NCI-H1048 (cell line): ENCODE data around the gene HAP1.

Source experiments
- DNase-seq: peaks from one replicate; lab custom pipeline; 2025; lab: John Stamatoyannopoulos, UW

Gene HAP1

GRCh38 chr17:41762841-41763240 lies 28.4 kb upstream of the HAP1 start:
- DNase-seq: no peak

DNA sequence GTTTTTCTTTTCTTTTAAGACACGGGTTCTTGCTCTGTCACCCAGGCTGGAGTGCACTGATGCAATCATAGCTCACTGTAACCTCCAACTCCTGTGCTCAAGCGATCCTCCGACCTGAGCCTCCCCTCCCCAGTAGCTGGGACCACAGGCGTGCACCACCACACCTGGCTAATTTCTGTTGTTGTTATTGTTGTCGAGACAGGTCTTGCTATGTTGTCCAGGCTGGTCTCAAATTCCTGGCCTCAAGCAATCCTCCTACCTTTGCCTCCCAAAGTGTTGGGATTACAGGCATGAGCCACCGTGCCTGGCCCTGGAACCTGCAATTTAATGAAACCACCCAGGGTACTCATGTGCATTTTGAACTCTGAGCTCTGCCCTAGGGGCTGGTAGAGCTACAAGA lies 27.9 kb upstream of the HAP1 start:
- DNase-seq: no peak

DNA sequence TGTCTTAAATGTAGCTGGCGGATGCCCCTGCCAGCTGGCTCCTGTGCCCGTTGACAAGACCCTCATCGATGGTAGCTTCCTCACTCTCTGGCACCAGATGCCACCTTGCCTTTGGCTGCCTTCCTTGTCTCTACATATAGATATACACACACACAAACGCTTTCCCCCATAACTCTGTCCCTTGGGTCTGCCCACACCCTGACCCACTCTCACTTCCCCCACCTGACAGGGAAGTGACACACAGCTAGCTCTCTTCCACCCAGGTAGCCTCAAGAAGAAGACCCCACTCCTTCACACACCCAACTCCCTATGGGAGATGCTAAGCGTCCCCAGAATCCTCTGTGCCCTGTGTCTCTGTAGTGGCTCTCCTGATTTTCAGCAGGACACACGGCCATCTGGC lies 26.4 kb upstream of the HAP1 start:
- no peak for DNase-seq

- DNase-seq: no peak
Observed at GRCh38 chr17:41758601-41759000, 24.2 kb upstream of the HAP1 start.

- DNase-seq: no peak
Observed at GRCh38 chr17:41754066-41754465, 19.6 kb upstream of the HAP1 start.

DNA sequence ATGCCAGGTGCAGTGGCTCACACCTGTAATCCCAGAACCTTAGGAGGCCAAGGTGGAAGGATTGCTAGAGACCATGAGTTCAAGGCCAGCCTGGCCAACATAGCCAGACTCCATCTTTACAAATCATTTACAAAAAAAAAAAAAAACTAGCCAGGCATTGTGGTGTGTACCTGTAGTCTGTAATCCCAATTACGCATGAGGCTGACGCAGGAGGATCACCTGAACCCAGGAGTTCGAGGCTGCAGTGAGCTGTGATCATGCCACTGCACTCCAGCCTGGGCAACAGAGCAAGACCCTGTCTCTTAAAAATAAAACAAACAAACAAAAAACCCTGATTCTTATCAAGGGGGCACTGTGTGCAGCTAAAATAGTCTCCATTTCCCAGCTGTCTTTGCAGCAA lies 16.8 kb upstream of the HAP1 start:
- DNase-seq: no peak

DNA sequence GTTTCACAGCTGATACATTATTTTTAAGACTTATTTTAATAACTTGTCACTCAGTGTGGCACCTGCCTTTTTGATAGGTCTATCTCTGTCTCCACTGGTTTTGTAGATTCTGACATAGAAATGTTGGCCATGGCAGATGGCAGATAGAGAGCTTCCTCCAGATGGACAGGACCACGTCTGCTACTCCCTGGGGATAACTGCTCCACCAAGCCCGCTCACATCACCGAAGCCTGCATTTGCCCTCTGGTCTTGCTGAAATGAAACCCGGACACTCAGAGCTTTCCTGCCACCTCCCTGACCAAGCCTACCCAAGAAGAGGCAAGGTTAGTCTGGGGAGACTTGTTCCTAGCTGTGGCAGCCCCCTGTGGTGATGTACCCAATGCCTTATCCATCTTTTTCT lies 16.4 kb upstream of the HAP1 start:
- no peak for DNase-seq

DNA sequence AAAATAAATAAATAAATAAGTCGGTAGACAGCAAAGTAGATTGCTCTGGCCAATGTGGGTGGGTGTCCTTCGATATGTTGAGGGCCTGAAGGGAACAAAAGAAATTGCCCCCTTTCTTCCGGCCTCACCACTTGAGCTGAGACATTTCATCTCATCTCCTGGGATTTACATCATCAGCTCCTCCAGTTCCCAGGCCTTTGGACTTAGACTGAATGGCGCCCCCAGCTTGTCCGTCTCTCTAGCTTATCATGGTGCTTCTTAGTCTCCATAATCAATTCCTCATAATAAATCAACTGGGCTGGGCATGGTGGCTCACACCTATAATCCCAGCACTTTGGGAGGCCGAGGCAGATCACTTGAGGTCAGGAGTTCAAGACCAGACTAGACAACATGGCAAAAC lies 13.8 kb upstream of the HAP1 start:
- DNase-seq: no peak

DNA sequence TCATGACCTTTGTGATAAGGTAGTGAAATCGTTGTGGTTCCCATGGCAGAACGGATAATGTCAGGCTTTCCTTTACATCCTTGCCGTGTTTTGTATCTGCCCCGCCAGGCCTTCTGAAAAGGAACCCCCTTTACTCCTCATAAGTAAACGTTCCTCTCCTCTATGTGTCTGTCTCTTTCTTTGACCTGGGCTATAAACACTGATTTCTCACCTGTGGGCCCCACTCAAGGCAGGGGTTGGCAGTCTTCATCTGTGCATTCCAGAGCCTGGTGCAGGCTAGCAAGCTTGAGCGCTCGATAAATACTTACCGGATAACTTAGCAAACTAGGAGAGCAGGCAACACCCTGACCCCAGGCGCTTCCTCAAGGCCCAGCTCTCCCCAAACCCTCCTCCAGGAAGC lies 7.3 kb upstream of the HAP1 start:
- DNase-seq: no peak

DNA sequence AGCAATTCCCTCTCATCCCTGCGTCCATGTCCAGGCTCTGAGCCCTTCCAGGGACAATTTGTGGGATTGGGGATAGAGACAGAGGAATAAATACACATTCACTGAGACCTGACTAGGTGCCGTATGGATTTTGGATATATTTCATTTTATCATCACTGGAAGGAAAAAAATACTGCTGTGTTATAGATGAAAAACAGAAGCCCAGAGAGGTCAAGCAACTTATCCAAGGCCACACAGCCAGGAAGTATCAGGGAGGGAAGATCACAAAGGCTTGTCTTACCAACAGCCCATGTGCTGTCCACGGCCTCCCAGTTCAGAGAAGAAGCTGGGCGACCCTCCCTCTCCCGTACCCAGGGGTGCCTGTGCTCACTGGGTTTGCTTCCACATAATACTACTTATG lies 6.1 kb upstream of the HAP1 start:
- no peak for DNase-seq

GRCh38 chr17:41739661-41740352 lies 5.4 kb upstream of the HAP1 start:
- no peak for DNase-seq

GRCh38 chr17:41738801-41739112 lies 4.3 kb upstream of the HAP1 start:
- DNase-seq: no peak

- DNase-seq: peak; percentile 73
Observed at GRCh38 chr17:41738077-41738800, 3.8 kb upstream of the HAP1 start.

GRCh38 chr17:41737680-41738023 lies 3.2 kb upstream of the HAP1 start:
- no peak for DNase-seq

GRCh38 chr17:41736983-41737679 lies 2.7 kb upstream of the HAP1 start:
- no peak for DNase-seq

GRCh38 chr17:41735744-41736143 lies 1.3 kb upstream of the HAP1 start:
- no peak for DNase-seq

- DNase-seq: no peak
Observed at GRCh38 chr17:41734949-41735313, 488 bp upstream of the HAP1 start.

DNA sequence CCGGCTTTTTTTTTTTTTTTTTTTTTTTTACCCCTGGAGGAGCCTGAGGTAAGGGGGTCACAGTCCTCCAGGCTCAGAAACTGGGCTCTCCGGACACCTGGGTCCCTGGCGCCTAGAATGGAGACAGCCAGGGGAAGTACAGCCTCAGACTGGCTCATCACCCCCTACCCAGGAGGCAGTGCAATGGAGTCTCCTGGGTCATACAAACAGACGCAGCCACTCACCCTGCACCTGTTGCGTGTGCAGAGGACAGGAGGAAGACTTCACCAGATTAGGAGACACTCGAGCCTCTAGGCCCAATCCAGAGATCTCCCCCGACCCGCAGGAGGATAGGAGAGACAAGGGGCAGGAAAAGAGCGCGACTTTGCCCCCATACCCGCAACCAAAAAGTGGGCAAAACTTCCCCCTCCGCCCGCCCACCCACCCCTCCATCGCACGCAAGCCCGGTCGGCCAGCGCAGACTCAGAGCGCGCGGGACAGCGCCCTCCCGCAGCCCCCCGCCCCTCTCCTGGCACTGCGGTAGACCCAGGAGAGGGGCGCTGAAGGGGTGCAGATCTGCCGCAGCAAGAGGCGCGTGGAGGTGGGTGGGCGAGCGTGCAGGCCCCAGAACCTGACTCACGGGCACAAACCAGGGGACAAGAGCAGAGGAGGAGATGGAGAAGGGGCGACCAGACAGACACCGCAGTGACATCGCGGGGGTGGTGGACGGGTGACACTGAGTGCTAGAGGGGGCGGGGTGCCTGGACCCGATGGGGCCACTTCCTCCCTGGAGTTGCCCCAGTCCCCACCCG lies 900 bp downstream of the HAP1 start:
- no peak for DNase-seq

- DNase-seq: no peak
Observed at GRCh38 chr17:41731836-41732235, 2.6 kb downstream of the HAP1 start.

DNA sequence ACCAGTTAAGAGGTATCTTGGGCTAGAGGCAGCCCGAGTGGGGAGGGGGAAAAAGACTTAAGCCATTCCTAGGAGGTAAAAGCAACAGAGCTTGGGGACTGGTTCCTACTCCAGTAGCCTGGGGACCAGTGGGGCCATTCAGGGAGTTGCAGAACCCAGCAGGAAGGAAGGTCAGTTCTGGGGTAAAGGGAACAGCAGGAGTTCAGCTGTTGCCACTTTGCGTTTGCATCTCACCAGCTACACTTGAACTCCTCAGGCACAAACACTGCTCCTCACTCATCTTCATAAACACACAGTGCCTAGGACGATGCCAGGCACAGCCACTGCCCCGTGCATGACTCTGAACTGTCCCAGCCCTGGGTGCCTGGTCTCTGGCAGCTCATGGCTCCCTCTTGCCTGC lies 4.0 kb downstream of the HAP1 start:
- no peak for DNase-seq

DNA sequence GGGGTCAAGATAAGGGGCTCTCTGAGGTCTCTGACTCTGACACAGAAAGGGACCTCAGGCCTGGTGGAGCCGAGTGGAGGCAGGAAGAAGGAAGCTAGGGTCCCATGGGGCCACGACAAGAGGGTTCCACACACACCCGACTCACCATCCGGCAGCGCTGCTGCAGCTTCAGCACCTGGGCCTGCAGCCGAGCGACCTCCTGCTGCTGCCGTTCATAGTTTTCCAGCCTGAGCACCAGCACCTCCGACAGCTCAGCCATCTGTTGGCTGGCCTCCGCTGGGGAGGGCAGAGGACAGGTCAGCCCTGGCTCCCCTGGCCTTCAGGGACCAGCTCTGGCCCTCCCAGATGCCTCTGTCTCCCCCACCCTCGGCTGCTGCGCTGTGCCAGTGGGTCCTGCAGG lies 6.4 kb downstream of the HAP1 start:
- DNase-seq: no peak

- no peak for DNase-seq
Observed at GRCh38 chr17:41725134-41725533, 9.3 kb downstream of the HAP1 start.

- DNase-seq: peak; percentile 66
Observed at GRCh38 chr17:41724476-41725050, 9.9 kb downstream of the HAP1 start.
